Fibroblast of mammary gland (primary cell): ENCODE measurements around the gene LARP1B.

Experiments used
- DNase-seq: peaks from one replicate; pipeline ENCODE4 v3.0.0-alpha.2; 2010; ENCODE audit warnings: low read depth
- H3K4me3 ChIP-seq: 2 replicates; pipeline ENCODE4 v1.5.1; 2011; ENCODE audit warnings: low read depth, mild to moderate bottlenecking, low read length, moderate library complexity; ENCODE audit not compliant: control insufficient read depth
- CTCF ChIP-seq: conservative IDR thresholded peaks from 2 replicates; pipeline ENCODE4 v1.5.1; 2011; ENCODE audit warnings: low read depth, low read length, inconsistent platforms; ENCODE audit not compliant: control insufficient read depth, insufficient read depth

Gene LARP1B

GRCh38 chr4:128177498-128177897 is 116.4 kb downstream of the LARP1B start:
- DNase-seq = no peak
- TF ChIP-seq CTCF = no peak

GRCh38 chr4:128186623-128187022 is 125.5 kb downstream of the LARP1B start:
- H3K4me3 ChIP-seq = no peak overlapping the region
- no peak for TF ChIP-seq CTCF
- DNase-seq = no peak

More at GRCh38 chr4:128177498-128177897, 116.4 kb downstream of the LARP1B start:
- H3K4me3 ChIP-seq = no peak overlapping the region

DNA sequence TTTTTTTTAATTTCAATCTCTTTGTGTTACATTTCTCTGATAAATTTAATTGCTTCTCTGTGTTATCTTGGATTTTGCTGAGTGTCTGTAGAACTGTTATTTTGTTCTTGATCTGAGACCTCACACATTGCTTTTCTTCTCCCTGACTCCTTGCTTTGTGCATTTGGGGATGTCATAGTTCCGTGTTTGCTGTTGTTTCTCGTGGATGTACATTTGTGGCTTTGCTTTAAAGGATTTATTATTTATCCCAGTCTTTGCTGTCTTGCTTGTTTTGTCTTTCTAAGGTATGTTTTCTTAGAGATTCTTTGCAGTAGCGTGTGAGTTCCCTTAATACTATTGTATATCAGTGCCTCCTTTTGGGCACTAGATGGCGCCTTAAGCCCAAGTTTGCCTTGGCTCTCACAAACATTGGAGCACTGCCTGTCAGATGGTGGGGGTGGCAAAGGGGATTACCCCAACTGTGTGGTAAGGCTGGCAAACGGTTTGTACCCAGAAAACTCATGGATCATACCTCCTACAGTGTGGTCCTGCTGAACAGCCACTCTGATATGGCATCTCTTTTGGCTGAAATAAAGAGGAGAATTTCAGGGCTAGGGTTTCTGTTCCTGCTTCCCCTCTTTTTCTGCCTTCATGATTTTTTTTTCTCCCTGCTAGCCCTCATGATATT is 130.1 kb downstream of the LARP1B start:
- peak; percentile 68 for DNase-seq
- no peak overlapping the region for H3K4me3 ChIP-seq
- TF ChIP-seq CTCF = peak; percentile 94

DNA sequence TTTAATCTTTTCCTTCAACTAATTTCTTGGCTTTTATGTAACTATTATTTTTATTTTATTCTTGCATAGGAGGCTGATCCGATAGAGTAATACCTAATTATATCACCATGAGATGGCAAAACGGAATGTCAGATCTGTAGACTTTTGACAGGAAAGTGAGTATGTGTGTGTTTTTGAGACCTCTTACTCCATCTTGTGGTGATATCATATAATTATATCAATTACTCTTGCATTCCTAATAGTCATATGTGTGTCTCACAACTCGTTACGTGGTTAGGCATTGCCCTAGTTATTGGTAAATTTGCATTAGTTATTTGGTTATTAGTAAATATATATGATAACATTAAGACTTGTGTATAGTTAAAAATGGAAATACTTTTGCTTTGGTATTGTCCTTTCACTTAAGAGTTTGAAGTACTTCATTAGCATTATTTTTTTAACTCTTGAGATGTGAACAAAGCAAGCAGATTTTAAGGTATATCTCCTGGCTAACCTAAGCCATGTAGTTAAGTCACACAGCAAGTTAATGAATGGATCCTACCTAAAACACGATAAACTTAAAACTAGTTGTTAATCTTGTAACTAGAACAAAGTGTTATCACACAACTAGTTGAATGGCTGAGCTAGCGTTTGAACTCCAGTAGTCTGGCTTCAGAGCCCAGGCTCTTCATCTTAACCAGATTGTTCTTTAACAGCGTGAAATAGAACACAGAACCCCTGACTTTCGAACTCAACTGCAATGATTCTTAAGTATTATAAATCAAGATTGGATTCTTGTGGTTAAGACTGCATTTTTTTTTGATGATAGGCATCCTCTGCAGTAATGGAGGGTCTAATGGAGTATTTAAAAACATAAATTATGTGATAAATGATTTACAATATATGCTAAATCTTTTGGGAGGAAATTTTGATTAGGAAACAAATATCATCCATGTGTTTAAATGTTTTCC is 159.4 kb downstream of the LARP1B start:
- peak; percentile 24 for TF ChIP-seq CTCF
- peak; percentile 75 for DNase-seq

DNA sequence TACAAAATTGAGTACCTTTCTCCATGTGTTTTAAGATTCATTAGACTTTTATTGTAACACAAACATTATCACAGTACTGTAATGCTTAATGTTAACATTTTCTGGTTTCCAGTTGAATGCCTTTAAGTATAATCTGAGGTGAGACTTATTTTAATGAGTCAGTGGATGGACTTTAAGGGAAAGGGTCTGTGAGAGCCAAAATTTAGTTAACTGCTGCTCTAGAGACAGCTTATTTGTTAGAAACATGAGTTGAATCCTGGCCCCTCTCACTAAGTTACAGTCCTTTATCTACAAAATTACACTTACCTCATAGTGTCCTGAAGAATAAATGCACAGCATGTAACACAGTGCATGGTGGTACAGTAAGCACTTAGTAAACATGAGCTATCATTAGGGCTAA is 160.5 kb downstream of the LARP1B start:
- H3K4me3 ChIP-seq = no peak overlapping the region
- DNase-seq = no peak
- no peak for TF ChIP-seq CTCF

More for the DNA sequence above, 159.4 kb downstream of the LARP1B start:
- H3K4me3 ChIP-seq = no peak overlapping the region

DNA sequence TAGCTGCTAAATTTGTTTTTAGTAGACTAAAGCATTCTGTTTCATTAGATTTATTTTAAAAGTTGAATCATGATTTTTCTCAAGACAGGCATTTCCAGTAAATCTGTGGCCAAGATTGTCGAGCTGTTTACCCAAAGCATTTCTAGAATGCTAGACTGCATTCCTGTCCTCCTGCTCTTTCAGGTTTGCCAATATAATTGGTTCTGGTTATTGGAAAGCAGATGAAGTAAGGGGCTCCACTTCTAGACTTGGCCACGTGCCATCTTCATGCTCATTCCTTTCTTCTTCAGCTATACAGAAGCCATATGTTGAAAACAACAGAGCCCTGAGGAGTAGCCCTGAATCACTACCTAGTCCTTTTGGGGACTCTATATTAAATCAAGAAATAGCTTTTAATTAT is 164.0 kb downstream of the LARP1B start:
- DNase-seq = peak; percentile 24
- H3K4me3 ChIP-seq = no peak overlapping the region
- no peak for TF ChIP-seq CTCF
